GM12878 (cell line): Measurements from ENCODE around the gene FRYL. TPM values are rescaled to one million over a fixed set of nuclear protein-coding genes. Genes with fewer than 3 reads are reported as not detected.

Source experiments
- ATAC-seq: fragments of 200-7000 bp; cut with Tn5 transposase; 3 replicates; pipeline ENCODE4 v1.9.1; 2020; ENCODE audit warnings: mild to moderate bottlenecking, moderate library complexity
- BruUV-seq: library from RNA; stranded (reverse); fragments of 400-500 nt; replicated peaks from 2 replicates; lab custom pipeline; 2021; lab: Mats Ljungman, UMichigan
- CTCF ChIA-PET: fragments of 300-600 bp; sonication (Branson Sonifier 250); formaldehyde crosslinking; extraction: SDS; loops from one replicate; lab custom pipeline; 2021; ENCODE audit warnings: inconsistent platforms; lab: Yijun Ruan, JAX
- POLR2A ChIA-PET: fragments of 350-600 bp; formaldehyde crosslinking; extraction: SDS; loops from one replicate; lab custom pipeline; 2021; ENCODE audit warnings: inconsistent platforms; lab: Charles Lee
- RAD21 ChIA-PET: fragments of 300-600 bp; sonication (Branson Sonifier 250); formaldehyde crosslinking; loops from one replicate; lab custom pipeline; 2023; ENCODE audit warnings: antibody characterized with exemption; ENCODE audit not compliant: unreplicated experiment; lab: Charles Lee
- SMC1A ChIA-PET: fragments of 300-600 bp; sonication (Branson Sonifier 250); formaldehyde crosslinking; loops from one replicate; lab custom pipeline; 2023; ENCODE audit not compliant: unreplicated experiment, uncharacterized antibody; lab: Charles Lee
- DNase-seq: peaks from one replicate; pipeline ENCODE4 v3.0.0-alpha.2; 2011; ENCODE audit warnings: low read depth, low spot score
- FAIRE-seq: peaks from 3 replicates; lab custom pipeline; 2011; peaks lifted over from hg19 to GRCh38; lab: Jason Lieb, UNC
- H2AFZ ChIP-seq: 2 replicates; pipeline ENCODE4 v1.6.0; 2011; ENCODE audit warnings: low read depth, low read length, control low read depth; ENCODE audit not compliant: control insufficient read depth
- H3K27ac ChIP-seq: 2 replicates; pipeline ENCODE4 v1.5.1; 2011; ENCODE audit warnings: control low read depth; ENCODE audit not compliant: control insufficient read depth, insufficient read depth
- H3K27me3 ChIP-seq, 2 experiments: replicated peaks in 1 of 2; 2 replicates each; pipeline versions ENCODE4 v1.6.0 to v1.6.1; 2011; ENCODE audit warnings: low read length in 1 of 2; ENCODE audit not compliant: control insufficient read depth in 2 of 2, insufficient read depth in 2 of 2
- H3K36me3 ChIP-seq, 2 experiments: 2 replicates each; pipeline ENCODE4 v1.5.1; 2011; ENCODE audit warnings: low read length in 1 of 2; ENCODE audit not compliant: control insufficient read depth in 2 of 2, insufficient read depth in 2 of 2
- H3K4me1 ChIP-seq: 2 replicates; pipeline ENCODE4 v1.6.1; 2011; ENCODE audit warnings: mild to moderate bottlenecking, low read length, moderate library complexity, mixed read lengths; ENCODE audit not compliant: control insufficient read depth, insufficient read depth
- H3K4me2 ChIP-seq: 2 replicates; pipeline ENCODE4 v1.6.0; 2011; ENCODE audit warnings: control low read depth; ENCODE audit not compliant: control insufficient read depth, insufficient read depth
- H3K4me3 ChIP-seq: fragments of 200-600 bp; sonication (generic); 2 replicates; pipeline ENCODE4 v1.5.1; 2016
- H3K79me2 ChIP-seq: 2 replicates; pipeline ENCODE4 v1.6.0; 2011; ENCODE audit warnings: low read length; ENCODE audit not compliant: control insufficient read depth, insufficient read depth
- H3K9ac ChIP-seq: 2 replicates; pipeline ENCODE4 v1.8.0; 2011; ENCODE audit warnings: low read length, control low read depth, mixed read lengths; ENCODE audit not compliant: control insufficient read depth, insufficient read depth
- H3K9me3 ChIP-seq: replicated peaks from 3 replicates; pipeline ENCODE4 v1.5.1; 2011; ENCODE audit warnings: mild to moderate bottlenecking, low read length; ENCODE audit not compliant: control insufficient read depth, insufficient read depth
- H4K20me1 ChIP-seq: 2 replicates; pipeline ENCODE4 v1.6.0; 2011; ENCODE audit not compliant: control insufficient read depth, insufficient read depth
- BMI1 ChIP-seq: fragments of 450-650 bp; IDR thresholded peaks from 2 replicates; pipeline ENCODE4 v1.6.1; 2016; ENCODE audit warnings: mild to moderate bottlenecking, moderate library complexity, borderline replicate concordance
- CBX5 ChIP-seq: sonication (generic); IDR thresholded peaks from 2 replicates; pipeline ENCODE4 v1.6.1; 2016; ENCODE audit warnings: low read depth, moderate library complexity, mild to moderate bottlenecking, inconsistent platforms
- CHD4 ChIP-seq: fragments of 200-600 bp; sonication (generic); IDR thresholded peaks from 2 replicates; pipeline ENCODE4 v1.6.1; 2016; ENCODE audit warnings: mild to moderate bottlenecking
- DPF2 ChIP-seq: fragments of 450-650 bp; IDR thresholded peaks from 2 replicates; pipeline ENCODE4 v1.6.1; 2017; ENCODE audit warnings: mild to moderate bottlenecking
- E4F1 ChIP-seq: fragments of 450-650 bp; IDR thresholded peaks from 2 replicates; pipeline ENCODE4 v1.6.1; 2018; ENCODE audit warnings: borderline replicate concordance, mild to moderate bottlenecking; ENCODE audit not compliant: partially characterized antibody
- ESRRA ChIP-seq: IDR thresholded peaks from 2 replicates; pipeline ENCODE4 v1.6.1; 2012; ENCODE audit warnings: mild to moderate bottlenecking, low read length, improper control_type of control experiment
- MYB ChIP-seq: fragments of 150-350 bp; IDR thresholded peaks from 2 replicates; pipeline ENCODE4 v1.6.1; 2014; ENCODE audit warnings: mild to moderate bottlenecking, low read depth, low read length, borderline replicate concordance
- MYC ChIP-seq: IDR thresholded peaks from 2 replicates; pipeline ENCODE4 v1.6.1; 2011; ENCODE audit warnings: mild to moderate bottlenecking, low read length, moderate library complexity, inconsistent platforms; ENCODE audit not compliant: insufficient read depth, insufficient replicate concordance, insufficient read length, severe bottlenecking
- NR2C2 ChIP-seq: IDR thresholded peaks from 2 replicates; pipeline ENCODE4 v1.6.1; 2011; ENCODE audit warnings: borderline replicate concordance, low read depth; ENCODE audit not compliant: control insufficient read depth, insufficient read length
- POLR2A ChIP-seq: IDR thresholded peaks from 2 replicates; pipeline ENCODE4 v1.6.1; 2011; ENCODE audit warnings: low read depth, mild to moderate bottlenecking, low read length
- SIN3A ChIP-seq: IDR thresholded peaks from 2 replicates; pipeline ENCODE4 v1.6.1; 2012; ENCODE audit warnings: low read depth, low read length, improper control_type of control experiment
- SREBF2 ChIP-seq: IDR thresholded peaks from 2 replicates; pipeline ENCODE4 v1.6.1; 2012; ENCODE audit warnings: mild to moderate bottlenecking, low read length
- SRF ChIP-seq, 2 experiments: IDR thresholded peaks; 2 replicates each; pipeline ENCODE4 v1.6.1; 2011; ENCODE audit warnings: low read depth in 2 of 2, low read length in 2 of 2, mild to moderate bottlenecking in 1 of 2, moderate library complexity in 1 of 2
- ZNF274 ChIP-seq: IDR thresholded peaks from one replicate; pipeline ENCODE4 v1.8.0; 2011; ENCODE audit not compliant: insufficient read length, insufficient read depth
- ZNF592 ChIP-seq: fragments of 450-650 bp; IDR thresholded peaks from 2 replicates; pipeline ENCODE4 v1.6.1; 2017; ENCODE audit warnings: mild to moderate bottlenecking, moderate library complexity
- ZNF622 ChIP-seq: fragments of 450-650 bp; IDR thresholded peaks from 2 replicates; pipeline ENCODE4 v1.6.1; 2017; ENCODE audit warnings: mild to moderate bottlenecking, inconsistent platforms
- ZSCAN29 ChIP-seq: fragments of 450-650 bp; IDR thresholded peaks from 2 replicates; pipeline ENCODE4 v1.6.1; 2017; ENCODE audit warnings: mild to moderate bottlenecking, moderate library complexity
- WGBS: methylation state at CpG from one replicate; pipeline ENCODE4 v1.1.6; 2016; ENCODE audit warnings: low lambda C conversion rate; ENCODE audit not compliant: insufficient replicate concordance, insufficient coverage; ENCODE audit errors: missing lambda C conversion rate; 5-methylcytosine and 5-hydroxymethylcytosine counted together
- in situ Hi-C: fragments of 300-500 bp; cut with MboI; formaldehyde crosslinking; loops from 9 replicates; pipeline ENCODE4 v1.14.3; 2018; ENCODE audit warnings: mixed read lengths
- intact Hi-C: fragments of 100-400 bp; cut with micrococcal nuclease; formaldehyde crosslinking; loops from one replicate; pipeline ENCODE4 v1.14.2; 2022; ENCODE audit not compliant: unreplicated experiment
- polyA plus RNA-seq, 11 experiments: library from polyadenylated mRNA; depleted of rRNA in 4 of 11; unstranded in 6 of 11; stranded (reverse) in 5 of 11; fragments of >200 nt; fragmentation: Nextera tagmentation in 4 of 11; fragmentation: Illumina TruSeq in 1 of 11; extraction: Ambion mirVana in 4 of 11; extraction: Trizol in 1 of 11; gene quantifications; 1 replicate in 1 of 11; 2 replicates in 10 of 11; pipeline versions ENCODE4 v1.2.1 to v1.2.3, GENCODE V29; 2011 to 2016; ENCODE audit warnings: inconsistent platforms in 2 of 11, missing spikeins in 2 of 11, low read depth in 1 of 11
- total RNA-seq, 4 experiments: library from RNA; depleted of rRNA in 3 of 4; stranded (reverse); fragments of >200 nt in 3 of 4; fragmentation: Illumina TruSeq in 1 of 4; extraction: Trizol in 1 of 4; gene quantifications; 2 replicates each; pipeline versions ENCODE4 v1.2.1 to v1.2.3, GENCODE V29; 2013 to 2021

FRYL gene
- total and polyA plus RNA-seq, 10 of the 15 experiments (the other 5 are each of a cell fraction or from before 2014, with no cell fraction given): 10.3 to 50.6 (median 28.7) TPM

- FAIRE-seq (no peak), DNase-seq (no peak), ATAC-seq (no peak)
- in situ Hi-C loops: no loop called here
- ChIA-PET POLR2A (no interaction called here), RAD21 (no interaction called here), CTCF (interaction anchor here (3.4 kb wide), 1 partner anchor 13 kb away, joined by 12 read pairs; no protein-coding TSS in a partner anchor), SMC1A (interaction anchor here (1.1 to 3.4 kb wide), 4 partner anchors 10 to 109 kb away, joined by 3 to 19 read pairs (median 4); no protein-coding TSS in a partner anchor)
- no TSS peak for BruUV-seq
- Histone ChIP-seq H3K79me2 (peaks cover 3% of the 10 kb centered on the region), H4K20me1 (no peaks in the 10 kb centered on the region), H3K36me3 (no peaks in the 10 kb centered on the region), H3K4me1 (no peaks in the 10 kb centered on the region), H3K27ac (no peak overlapping the region), H3K27me3 (no peaks in the 10 kb centered on the region), H3K4me3 (no peak overlapping the region), H2AFZ (no peak overlapping the region), H3K9me3 (no peaks in the 10 kb centered on the region; the same call in 1 of the 3 replicates), H3K9ac (no peak overlapping the region), H3K4me2 (no peak overlapping the region)
- WGBS: 91% methylated on average over 2 of the region's 2 CpGs
- no peak for TF ChIP-seq MYB
- TF ChIP-seq CBX5: no peak
- no peak for TF ChIP-seq CHD4
- TF ChIP-seq SIN3A: no peak
- TF ChIP-seq ESRRA: no peak
- no peak for TF ChIP-seq SREBF2
- no peak for TF ChIP-seq MYC
- no peak for TF ChIP-seq DPF2
- no peak for TF ChIP-seq NR2C2
- no peak for TF ChIP-seq SRF (IDR thresholded peaks at IDR 0.05; ENCODE audit: low read depth in 2 of 2, low read length in 2 of 2)
- no peak for TF ChIP-seq ZNF622
- TF ChIP-seq BMI1: no peak
- no peak for TF ChIP-seq POLR2A
- TF ChIP-seq E4F1: no peak
- no peak for TF ChIP-seq ZSCAN29
- no peak for TF ChIP-seq ZNF592
- no peak for TF ChIP-seq ZNF274
- intact Hi-C loops: no loop called here
Observed at GRCh38 chr4:48667148-48667547, 112.9 kb downstream of the FRYL start.
